Activated T-cell treated with anti-CD3 and anti-CD28 coated beads, Interleukin-2, amount 50 U/mL, for 4 hours (primary cell): ENCODE measurements around the gene CDC26. TPM values are rescaled to one million over a fixed set of nuclear protein-coding genes. Genes with fewer than 3 reads are reported as not detected.
"Not testable (repeated sequence)": the region's sequence is repeated elsewhere in the genome, so short reads cannot be mapped to it uniquely, and the experiment has no call there.

ENCODE experiments used
- ATAC-seq, 2 donors: fragments of 200-7000 bp; cut with Tn5 transposase; one replicate each; pipeline ENCODE4 v1.10.0; 2021
- DNase-seq: peaks from one replicate; pipeline ENCODE4 v3.0.0-alpha.2; 2020
- H3K27me3 Mint-ChIP-seq: one replicate; pipeline ENCODE4 v1.8.0; 2021; ENCODE audit warnings: low read depth, mixed read lengths
- H3K36me3 Mint-ChIP-seq: one replicate; pipeline ENCODE4 v1.8.0; 2022; ENCODE audit warnings: mixed read lengths; ENCODE audit not compliant: insufficient read depth
- H3K4me1 Mint-ChIP-seq: one replicate; pipeline ENCODE4 v1.8.0; 2021; ENCODE audit warnings: low read depth, mixed read lengths
- H3K4me3 Mint-ChIP-seq: one replicate; pipeline ENCODE4 v1.8.0; 2021; ENCODE audit warnings: mild to moderate bottlenecking, moderate library complexity, mixed read lengths
- H3K9me3 Mint-ChIP-seq: one replicate; pipeline ENCODE4 v1.8.0; 2021; ENCODE audit warnings: mixed read lengths
- total RNA-seq, 3 donors: library from RNA; stranded (reverse); gene quantifications; one replicate each; pipeline ENCODE4 v1.2.1, GENCODE V29; 2021

CDC26 gene
- total RNA-seq, 3 donors from 2014 or later = 53.7 to 64.8 (median 60.3) TPM

GRCh38 chr9:113238202-113238858 lies 37.0 kb downstream of the CDC26 start:
- Mint-ChIP-seq H3K9me3 (no peaks in the 10 kb centered on the region), H3K4me1 (peaks cover 6% of the 10 kb centered on the region), H3K36me3 (no peaks in the 10 kb centered on the region), H3K4me3 (no peak overlapping the region), H3K27me3 (no peaks in the 10 kb centered on the region)
- DNase-seq (no peak), ATAC-seq (no peak)

GRCh38 chr9:113237026-113237425 lies 38.3 kb downstream of the CDC26 start:
- no peak for DNase-seq
- H3K4me1 Mint-ChIP-seq = peaks cover 16% of the 10 kb centered on the region
- no peaks in the 10 kb centered on the region for H3K9me3 Mint-ChIP-seq
- no peak overlapping the region for H3K4me3 Mint-ChIP-seq
- H3K36me3 Mint-ChIP-seq = no peaks in the 10 kb centered on the region
- no peaks in the 10 kb centered on the region for H3K27me3 Mint-ChIP-seq
- no peak for ATAC-seq

- H3K36me3 Mint-ChIP-seq, DNase-seq, H3K4me3 Mint-ChIP-seq, H3K27me3 Mint-ChIP-seq, H3K9me3 Mint-ChIP-seq, ATAC-seq: not testable (repeated sequence)
- peaks cover 18% of the 10 kb centered on the region for H3K4me1 Mint-ChIP-seq
These were observed 39.6 kb downstream of the CDC26 start for GRCh38 chr9:113235701-113236255.

- Mint-ChIP-seq H3K4me1 (peaks cover 21% of the 10 kb centered on the region), H3K36me3 (no peaks in the 10 kb centered on the region), H3K9me3 (no peaks in the 10 kb centered on the region), H3K27me3 (no peaks in the 10 kb centered on the region), H3K4me3 (no peak overlapping the region)
- ATAC-seq = no peak
- no peak for DNase-seq
These were observed 43.7 kb downstream of the CDC26 start for GRCh38 chr9:113231701-113232100.

- Mint-ChIP-seq H3K4me3 (no peak overlapping the region), H3K27me3 (no peaks in the 10 kb centered on the region), H3K9me3 (no peaks in the 10 kb centered on the region), H3K36me3 (peaks cover 4% of the 10 kb centered on the region), H3K4me1 (peaks cover 14% of the 10 kb centered on the region)
- DNase-seq = no peak
- ATAC-seq = no peak
These were observed 47.2 kb downstream of the CDC26 start for GRCh38 chr9:113228130-113228665.

- DNase-seq (no peak), ATAC-seq (no peak)
- no peaks in the 10 kb centered on the region for H3K9me3 Mint-ChIP-seq
- no peaks in the 10 kb centered on the region for H3K27me3 Mint-ChIP-seq
- H3K4me3 Mint-ChIP-seq = no peak overlapping the region
- H3K36me3 Mint-ChIP-seq = peaks cover 4% of the 10 kb centered on the region
- peaks cover 10% of the 10 kb centered on the region for H3K4me1 Mint-ChIP-seq
These were observed 47.9 kb downstream of the CDC26 start for GRCh38 chr9:113227436-113227835.

GRCh38 chr9:113223963-113224362 lies 51.4 kb downstream of the CDC26 start:
- Mint-ChIP-seq H3K27me3 (no peaks in the 10 kb centered on the region), H3K4me1 (peaks cover 31% of the 10 kb centered on the region), H3K4me3 (no peak overlapping the region), H3K36me3 (peaks cover 4% of the 10 kb centered on the region), H3K9me3 (no peaks in the 10 kb centered on the region)
- DNase-seq = no peak
- no peak for ATAC-seq

- no peak for DNase-seq
- no peaks in the 10 kb centered on the region for H3K9me3 Mint-ChIP-seq
These were observed 52.9 kb downstream of the CDC26 start for GRCh38 chr9:113222482-113222841.

GRCh38 chr9:113221800-113222481 lies 53.4 kb downstream of the CDC26 start:
- Mint-ChIP-seq H3K4me1 (peaks cover 37% of the 10 kb centered on the region), H3K36me3 (peaks cover 4% of the 10 kb centered on the region), H3K27me3 (no peaks in the 10 kb centered on the region), H3K9me3 (no peaks in the 10 kb centered on the region), H3K4me3 (peak overlapping the region; percentile 97)
- DNase-seq (no peak), ATAC-seq (no peak)

More at GRCh38 chr9:113222482-113222841, 52.9 kb downstream of the CDC26 start:
- Mint-ChIP-seq H3K27me3 (no peaks in the 10 kb centered on the region), H3K36me3 (peaks cover 4% of the 10 kb centered on the region), H3K4me1 (peaks cover 37% of the 10 kb centered on the region), H3K4me3 (peak overlapping the region; percentile 97)
- no peak for ATAC-seq

- H3K4me3 Mint-ChIP-seq = peak within 1 kb of the TSS; percentile 97
- H3K4me1 Mint-ChIP-seq = peaks cover 37% of the 10 kb centered on the region
- H3K36me3 Mint-ChIP-seq = peaks cover 4% of the 10 kb centered on the region
These were observed 54.2 kb downstream of the CDC26 start, which contains the start of the genes FKBP15 and SLC31A1 for GRCh38 chr9:113221003-113221799. Gene FKBP15, minus strand, starts transcription at chr9:113221277. Its CDS starts 34 bp downstream, at chr9:113221243. Gene SLC31A1, plus strand, starts transcription at chr9:113221544. Its CDS starts 34,605 bp downstream, at chr9:113256149.

GRCh38 chr9:113220467-113221002 lies 54.8 kb downstream of the CDC26 start:
- H3K4me3 Mint-ChIP-seq = peak overlapping the region; percentile 97
- DNase-seq = no peak
- no peaks in the 10 kb centered on the region for H3K27me3 Mint-ChIP-seq
- peaks cover 4% of the 10 kb centered on the region for H3K36me3 Mint-ChIP-seq
- no peak for ATAC-seq
- peaks cover 39% of the 10 kb centered on the region for H3K4me1 Mint-ChIP-seq
- no peaks in the 10 kb centered on the region for H3K9me3 Mint-ChIP-seq

More at GRCh38 chr9:113221003-113221799, 54.2 kb downstream of the CDC26 start, which contains the start of the genes FKBP15 and SLC31A1:
- Mint-ChIP-seq H3K9me3 (no peaks in the 10 kb centered on the region), H3K27me3 (no peaks in the 10 kb centered on the region)
- ATAC-seq = peak; percentile 97 to 99
- peak; percentile 96 for DNase-seq

GRCh38 chr9:113219969-113220368 lies 55.4 kb downstream of the CDC26 start:
- Mint-ChIP-seq H3K36me3 (peaks cover 7% of the 10 kb centered on the region), H3K9me3 (no peaks in the 10 kb centered on the region), H3K4me3 (peak overlapping the region; percentile 97), H3K27me3 (no peaks in the 10 kb centered on the region), H3K4me1 (peaks cover 42% of the 10 kb centered on the region)
- DNase-seq = no peak
- peak in 1 of 2 donors; percentile 15 for ATAC-seq

GRCh38 chr9:113219186-113219936 lies 56.0 kb downstream of the CDC26 start:
- Mint-ChIP-seq H3K4me1 (peaks cover 46% of the 10 kb centered on the region), H3K36me3 (peaks cover 5% of the 10 kb centered on the region), H3K4me3 (peak overlapping the region; percentile 97), H3K9me3 (no peaks in the 10 kb centered on the region), H3K27me3 (no peaks in the 10 kb centered on the region)
- DNase-seq (no peak), ATAC-seq (no peak)
